Fibroblast of skin of right quadriceps (primary cell): ENCODE measurements around the gene MC2R.

ENCODE experiments used
- DNase-seq: peaks from one replicate; pipeline ENCODE4 v3.0.0-alpha.2; 2013

MC2R gene

DNA sequence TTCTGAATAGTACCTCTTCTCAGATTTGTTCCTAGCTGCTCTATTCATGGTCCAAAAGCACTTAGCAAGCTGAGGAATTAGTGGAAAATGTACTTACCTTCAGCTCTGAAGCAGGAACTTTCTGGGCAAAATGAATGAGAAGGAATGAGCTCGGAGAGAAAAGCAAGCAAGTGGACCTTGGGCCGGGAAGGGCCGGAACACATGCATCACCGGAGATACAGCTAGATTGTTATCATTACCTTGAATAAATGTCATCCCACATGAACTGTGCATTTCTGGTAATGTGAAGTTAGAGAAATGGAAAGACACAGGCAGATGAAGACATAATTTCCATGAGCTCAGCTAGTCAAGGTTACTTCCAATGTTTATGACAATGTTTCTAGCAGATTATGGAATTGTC is at the start of gene MC2R:
MC2R (minus strand) TSS at position 146 of the 400 bp plus-strand sequence. CDS start 30,018 bp downstream, outside the sequence.
- no peak for DNase-seq

DNA sequence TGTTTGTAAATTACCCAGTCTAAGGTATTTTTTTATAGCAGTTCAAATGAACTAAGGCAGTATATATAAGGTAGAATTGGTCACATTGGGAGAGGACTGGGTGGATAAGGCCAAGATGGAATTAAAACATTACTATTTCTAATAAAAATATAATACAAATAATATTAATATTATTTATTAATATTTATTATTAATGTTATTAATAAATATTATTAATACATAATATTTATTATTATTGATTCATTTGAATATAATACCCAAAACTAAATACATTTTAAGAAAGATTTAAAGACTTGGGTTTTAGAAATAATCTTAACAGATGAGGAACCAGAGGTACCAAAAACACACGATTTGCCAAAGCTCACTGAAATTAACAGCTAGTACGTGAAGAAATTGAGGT is 30.5 kb upstream of the MC2R start:
- DNase-seq, result no peak

DNA sequence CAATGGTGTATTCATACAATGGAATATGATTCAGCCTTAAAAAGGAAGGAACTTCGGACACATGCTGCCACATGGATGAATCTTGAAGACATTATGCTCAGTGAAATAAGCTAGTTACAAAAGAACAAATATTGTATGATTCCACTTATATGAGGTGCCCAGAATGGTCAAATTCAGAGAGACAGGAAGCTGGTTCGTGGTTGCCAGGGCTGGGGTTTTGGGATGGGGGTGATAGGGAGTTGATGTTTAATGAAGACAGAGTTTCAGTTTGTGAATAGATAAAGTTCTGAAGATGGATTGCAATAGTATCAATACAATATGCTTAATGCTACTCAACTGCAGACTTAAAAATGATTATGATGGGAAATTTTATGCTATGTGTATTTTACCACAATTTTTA is 28.0 kb upstream of the MC2R start:
- DNase-seq, result no peak

DNA sequence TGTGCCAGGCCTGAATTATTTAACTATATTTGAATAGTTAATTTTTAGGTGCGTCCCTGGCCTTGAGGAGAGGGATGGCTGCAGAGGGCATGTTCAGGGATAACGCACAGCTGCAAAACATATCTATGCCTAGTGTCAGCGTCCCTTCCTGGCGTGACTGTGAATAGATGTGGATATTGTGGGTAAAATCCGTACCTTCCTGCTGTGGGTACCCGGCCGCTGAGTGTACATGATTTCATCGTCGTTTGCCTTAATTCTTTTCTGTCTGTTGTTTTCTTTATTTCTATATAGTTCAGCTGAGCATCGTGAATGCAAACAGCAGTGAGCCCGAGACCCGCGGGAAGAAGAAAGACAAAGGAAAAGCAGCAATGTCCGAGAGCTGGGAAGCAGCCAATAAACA is 25.0 kb upstream of the MC2R start:
- DNase-seq, result no peak

DNA sequence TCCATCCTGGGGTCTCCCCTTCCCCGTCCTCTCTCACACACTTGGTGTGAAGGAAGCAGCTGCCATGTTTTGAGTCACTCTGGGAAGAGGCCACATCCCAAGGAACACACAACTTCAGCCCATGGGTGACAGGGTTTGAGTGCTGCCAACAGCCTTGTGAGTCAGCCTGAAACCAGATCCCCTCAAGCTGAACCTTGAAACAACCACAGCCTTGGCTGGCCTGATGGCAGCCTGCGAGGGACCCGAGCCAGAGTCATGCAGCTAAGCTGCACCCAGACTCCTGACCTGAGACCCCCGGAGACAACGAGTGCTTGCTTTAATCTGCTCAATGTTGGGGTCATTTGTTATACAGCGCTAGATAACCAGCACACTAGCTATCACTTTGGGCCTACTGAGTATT is 19.3 kb upstream of the MC2R start:
- DNase-seq, result no peak

DNA sequence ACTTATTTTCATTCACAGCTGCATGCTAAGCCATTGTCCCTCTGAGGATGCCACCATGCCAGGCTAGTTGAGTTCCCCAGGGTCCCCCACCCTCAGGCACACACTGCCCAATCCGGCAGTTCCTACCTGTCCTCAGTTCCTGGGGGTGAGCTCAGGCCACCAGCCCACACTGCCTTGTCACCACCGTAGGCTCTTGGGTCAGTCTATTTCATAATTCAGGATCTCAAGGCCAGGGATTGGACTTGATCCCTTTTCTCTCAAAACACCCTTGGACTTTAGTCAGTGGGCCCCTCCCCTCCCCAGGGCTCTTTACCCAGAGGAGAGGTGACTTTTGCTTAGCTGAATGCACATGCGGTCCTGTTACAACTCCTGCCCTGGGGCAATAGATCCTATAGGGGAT is 18.7 kb upstream of the MC2R start:
- no peak for DNase-seq

DNA sequence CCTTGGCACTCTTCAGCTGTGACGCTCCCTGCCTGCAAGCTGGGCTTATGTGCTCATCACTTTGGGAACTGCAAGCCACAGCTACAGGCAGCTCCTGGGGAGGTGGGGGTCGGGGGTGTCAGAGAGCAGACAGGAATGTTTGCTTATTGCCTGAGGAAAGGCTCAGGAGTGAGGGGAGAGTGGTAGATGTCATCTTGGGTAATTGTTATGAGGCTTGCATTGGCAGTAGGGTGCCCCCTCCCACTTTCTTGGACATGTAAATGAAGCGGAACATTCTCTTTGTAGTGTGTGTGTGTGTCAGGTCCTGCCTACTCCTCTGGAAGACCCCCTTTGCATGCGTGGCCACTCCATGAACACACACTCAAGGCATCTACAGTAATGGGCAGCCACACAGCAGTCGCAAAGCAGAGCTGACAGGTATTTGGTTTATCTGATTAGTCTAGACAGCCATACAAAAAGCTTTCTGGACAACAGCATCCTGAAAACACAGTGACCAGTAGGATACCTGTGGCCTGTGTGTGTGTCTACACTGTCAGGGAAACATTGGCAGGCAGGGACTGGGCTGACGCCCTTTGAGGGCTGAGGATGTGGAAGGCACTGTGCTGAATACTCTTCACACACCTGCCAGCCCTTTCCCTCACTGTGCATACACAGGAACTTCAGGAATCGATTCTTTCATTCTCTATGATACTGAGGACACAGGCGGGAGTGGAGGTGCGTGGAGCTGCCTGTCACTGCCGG is 17.1 kb upstream of the MC2R start:
- DNase-seq, result no peak

DNA sequence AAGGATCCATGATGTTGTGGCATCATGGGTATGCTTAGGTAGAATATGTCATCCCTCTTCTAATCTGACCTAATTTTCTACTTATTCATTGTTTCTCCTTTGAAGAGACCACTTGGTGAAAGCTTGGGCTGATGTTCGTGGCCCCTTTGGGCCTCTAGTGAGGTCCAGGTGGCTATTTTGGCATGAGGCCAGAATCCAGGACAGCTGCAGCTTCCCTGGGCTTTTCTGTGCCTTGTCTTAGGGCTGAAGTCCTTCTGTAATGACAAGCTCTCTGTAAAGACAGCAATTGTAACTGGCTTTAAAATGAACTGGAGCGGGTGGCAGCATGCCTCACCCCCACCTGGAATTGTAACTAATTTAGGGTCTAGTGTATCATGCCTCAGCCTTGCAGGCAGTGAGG is 15.6 kb upstream of the MC2R start:
- DNase-seq, result no peak

DNA sequence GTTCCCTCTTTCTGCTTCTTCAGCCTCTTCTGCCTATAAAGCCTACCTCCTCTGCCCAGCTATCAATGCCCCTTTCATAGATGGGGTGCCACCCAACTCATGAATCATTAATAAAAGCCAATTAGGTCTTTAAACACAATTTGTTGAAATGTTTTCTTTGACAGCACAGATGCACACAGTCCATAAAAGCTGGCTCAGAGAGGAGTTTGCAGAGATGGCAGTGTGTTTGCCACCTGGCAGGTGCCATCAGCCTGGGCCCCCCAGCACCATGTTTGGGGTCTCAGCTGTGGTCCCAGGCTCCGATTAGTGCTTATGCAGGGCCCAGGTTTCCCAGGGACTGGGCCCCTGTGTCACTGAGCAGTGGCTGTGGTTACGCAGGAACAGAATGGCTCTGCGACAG is 7.9 kb upstream of the MC2R start:
- no peak for DNase-seq

DNA sequence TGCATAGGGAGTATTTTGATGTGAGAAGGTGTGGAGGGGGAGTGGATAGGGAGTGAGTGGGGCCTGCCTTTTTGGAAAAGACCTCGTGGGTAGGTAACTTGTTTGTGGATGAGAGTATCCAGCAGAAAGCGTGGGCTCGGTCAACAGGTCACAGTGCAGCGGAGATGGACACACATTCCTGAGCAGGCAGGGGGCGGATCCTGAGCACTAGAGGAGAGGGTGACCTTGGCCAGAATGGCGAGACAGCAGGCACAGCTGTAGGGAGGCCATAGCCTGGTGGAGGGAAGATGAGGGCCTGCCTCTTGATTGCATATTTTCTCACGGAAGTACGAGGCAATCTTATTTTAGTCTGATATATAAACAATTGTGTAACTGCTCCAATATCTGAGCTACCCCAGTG is 3.6 kb upstream of the MC2R start:
- DNase-seq, result no peak

DNA sequence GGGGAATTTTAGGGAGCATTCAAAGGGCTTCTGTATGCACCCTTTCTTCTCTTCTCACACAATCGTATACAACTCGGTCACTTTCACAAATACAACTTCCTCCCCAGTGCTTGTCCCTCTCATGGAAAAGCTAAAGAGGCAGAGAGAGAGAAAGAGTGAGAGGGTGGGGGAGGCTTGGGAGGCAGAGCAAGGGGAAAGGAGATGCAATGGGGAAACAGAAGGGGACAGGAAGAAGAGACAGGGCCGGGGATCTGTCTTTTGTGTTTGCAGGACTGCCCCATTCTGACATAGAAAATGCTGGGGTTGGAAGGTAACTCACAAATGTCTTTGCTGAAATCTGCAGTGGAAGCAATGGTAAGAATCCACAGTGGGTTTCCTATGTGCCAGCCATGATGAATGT is 2.1 kb upstream of the MC2R start:
- no peak for DNase-seq

DNA sequence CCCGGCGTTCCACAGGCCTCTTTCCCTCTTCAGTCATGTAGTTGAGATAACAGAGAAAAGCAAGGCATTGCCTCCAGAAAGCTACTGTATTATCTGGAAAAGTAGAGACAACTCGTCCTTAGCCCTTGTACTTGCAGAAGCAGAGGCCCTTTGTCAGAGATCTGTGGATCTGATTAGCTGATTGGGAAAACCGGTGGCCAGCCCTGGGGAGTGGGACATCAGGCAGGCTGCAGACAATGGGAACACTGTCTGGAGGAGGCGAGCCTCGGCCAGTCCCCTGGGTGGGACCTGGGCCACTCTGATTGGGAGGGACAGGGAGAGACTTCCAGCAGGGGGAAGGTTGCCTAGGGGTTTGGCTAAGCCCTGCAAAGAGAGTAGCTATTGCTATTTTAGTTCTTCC is 1.2 kb upstream of the MC2R start:
- DNase-seq, result no peak

DNA sequence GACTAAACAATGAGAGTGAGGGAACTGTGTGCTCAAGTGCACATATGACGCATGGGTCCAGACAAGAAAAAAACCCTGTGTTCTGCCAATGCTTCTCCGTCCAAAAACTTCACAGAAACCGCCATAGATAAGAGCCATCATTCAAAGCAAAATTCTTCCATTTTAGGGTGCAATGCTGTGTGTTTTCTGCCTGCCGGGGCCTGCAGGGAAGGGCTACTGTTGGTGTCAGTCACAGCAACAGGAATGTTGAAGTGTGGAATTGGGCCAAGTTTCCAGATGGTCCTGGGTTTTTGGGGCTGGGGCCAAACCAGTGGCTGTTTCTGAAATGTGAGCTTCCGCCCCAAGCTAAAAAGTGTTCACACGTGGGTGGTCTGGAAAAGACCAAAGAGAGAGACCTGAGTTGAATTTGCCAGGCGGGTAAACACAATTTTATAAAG is 677 bp upstream of the MC2R start:
- no peak for DNase-seq

DNA sequence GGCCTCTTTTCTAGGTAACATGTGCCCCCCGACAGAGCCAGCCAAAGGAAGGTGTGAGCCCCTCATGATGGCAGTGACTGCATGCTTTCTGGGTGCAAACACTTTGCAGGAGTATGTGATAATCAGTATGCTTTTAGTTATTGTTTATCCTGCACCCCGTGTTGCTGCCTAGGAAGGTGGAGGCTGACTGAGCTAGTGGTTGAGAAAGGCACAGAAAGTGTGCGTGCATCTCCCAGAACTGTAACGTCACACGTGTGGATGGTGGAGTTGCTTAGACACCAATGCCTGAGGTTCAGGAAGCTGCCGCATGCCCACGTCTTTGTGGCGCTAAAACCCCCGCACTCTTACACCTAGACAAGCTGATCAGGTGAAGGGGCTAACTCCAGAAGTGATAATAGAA is 580 bp downstream of the MC2R start:
- no peak for DNase-seq

DNA sequence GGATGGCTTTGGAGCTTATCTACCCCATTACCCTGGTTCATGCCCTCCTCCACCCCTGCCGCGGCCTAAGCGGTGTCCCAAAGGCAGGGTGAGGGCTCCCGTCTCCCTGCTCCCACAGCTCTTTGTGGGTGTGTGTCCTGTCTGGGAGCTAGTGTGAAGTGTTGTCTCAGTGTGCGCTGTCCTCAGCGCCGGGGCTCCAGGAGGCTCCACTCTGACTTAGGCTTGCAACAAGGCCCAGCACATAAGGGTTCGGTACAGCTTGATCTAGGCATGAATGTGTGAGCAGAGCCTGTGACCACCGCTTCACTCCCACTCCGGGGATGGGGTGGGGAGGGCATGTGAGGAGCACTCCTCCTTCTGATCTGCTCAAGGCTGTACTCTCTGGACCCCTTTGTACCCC is 1.2 kb downstream of the MC2R start:
- DNase-seq, result no peak

DNA sequence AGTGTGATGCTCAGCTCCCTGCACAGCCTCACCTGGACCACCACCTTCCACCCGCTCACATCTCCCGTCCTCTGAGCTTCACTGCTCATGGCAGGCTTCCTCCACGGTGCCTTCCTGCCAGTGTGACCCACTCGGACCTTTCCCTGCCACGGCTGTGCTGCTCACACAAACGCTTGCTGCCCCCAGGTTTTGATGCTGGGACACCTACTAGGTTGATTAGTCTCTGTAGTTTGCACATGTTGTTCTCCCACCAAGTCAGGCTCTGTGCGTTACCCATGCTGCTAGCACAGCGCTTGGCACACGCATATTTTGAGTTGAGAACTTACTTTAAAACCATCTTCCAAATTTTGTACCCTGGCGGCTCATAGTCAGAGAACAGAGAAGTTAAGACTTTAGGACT is 2.1 kb downstream of the MC2R start:
- no peak for DNase-seq

DNA sequence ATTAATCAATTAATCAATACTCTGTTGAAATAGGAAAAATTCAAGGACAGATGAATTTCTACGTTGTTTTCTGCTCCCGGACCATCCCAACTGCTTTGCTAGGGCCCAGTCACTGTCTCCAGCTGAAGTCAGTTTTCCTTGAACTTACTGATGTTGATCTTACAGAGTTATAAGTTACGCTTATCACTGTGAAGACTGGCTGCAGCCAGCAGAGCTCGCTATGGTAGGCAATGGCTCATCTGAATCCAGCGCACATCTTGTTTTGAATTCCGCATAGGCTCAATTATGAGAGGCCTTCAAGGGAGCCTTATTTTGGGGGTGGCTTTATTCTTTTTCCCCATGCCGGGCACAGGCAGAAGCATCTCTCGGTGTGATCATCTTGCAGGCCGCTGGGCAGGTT is 2.7 kb downstream of the MC2R start:
- DNase-seq, result no peak

DNA sequence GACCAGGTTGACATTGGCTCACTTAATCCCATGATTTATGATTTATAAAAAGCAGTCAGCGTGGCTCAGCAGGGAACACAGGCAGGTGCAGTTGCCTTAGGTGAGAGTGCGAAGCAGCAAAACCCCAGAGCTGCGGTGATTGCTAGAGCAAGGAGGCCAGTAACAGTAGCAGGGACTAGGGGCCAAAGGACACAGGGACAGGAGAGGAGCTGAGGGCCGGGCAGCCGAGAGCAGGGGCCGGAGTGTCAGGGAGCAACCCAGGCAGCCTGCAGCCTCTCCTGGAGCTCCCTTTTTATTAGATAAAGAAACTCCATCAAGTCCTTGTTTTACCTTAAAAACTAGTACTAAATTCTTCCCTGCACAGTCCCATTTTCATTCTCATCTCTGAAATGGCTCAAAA is 4.3 kb downstream of the MC2R start:
- DNase-seq, result no peak

DNA sequence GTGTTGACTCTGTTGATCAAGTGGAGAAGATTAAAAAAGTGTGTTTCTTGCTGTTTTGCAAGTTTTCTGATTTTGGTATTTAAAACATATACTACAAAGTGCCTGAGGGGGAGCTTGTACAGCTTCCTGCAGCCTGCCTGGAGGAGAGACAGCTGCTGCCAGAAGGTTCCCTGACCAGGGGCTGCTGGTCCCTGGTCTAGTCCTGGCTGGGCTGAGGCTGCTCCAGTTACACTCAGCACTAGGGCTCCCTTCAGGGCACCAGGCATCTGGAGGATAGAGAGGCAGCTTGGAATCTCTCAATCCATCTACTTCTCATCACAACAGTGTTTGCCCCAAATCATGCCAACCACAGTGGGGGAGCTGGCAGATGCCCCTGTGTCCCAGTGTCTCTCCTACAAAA is 4.8 kb downstream of the MC2R start:
- no peak for DNase-seq

DNA sequence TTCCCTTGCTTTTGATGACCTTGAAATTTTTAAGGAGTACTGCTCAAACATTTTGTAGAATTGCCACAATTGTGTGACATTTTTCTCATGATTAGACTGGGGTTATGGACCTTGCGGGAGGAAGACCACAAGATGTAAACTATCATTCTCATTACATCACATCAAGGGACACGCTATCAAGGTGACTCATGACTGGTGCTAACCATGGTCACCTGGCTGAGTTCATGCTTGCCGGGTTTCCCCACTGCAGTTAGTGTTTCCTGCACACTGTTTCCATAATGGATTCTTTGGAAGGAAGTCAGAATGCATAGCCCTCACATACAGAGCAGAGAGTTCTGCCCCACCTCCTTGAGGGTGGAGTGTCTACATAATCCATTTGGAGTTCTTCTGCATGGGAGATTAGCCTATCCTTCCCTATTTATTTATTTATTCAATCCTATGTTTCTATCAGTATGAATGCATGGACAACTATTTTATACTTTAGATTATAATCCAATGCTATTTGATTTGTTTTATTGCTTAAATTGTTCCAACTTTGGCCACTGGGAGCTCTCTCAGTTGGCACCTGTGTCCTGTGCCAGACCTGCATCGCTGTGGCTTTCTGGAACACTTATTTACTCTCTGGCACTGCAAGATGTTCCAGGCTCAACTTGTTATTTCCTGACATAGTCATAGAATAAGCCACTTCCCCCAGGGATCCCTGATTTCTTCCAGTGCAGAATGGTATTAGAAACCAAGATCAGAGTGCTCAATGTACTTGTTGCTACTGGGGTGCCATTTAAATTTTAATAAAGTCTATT is 6.0 kb downstream of the MC2R start:
- no peak for DNase-seq

DNA sequence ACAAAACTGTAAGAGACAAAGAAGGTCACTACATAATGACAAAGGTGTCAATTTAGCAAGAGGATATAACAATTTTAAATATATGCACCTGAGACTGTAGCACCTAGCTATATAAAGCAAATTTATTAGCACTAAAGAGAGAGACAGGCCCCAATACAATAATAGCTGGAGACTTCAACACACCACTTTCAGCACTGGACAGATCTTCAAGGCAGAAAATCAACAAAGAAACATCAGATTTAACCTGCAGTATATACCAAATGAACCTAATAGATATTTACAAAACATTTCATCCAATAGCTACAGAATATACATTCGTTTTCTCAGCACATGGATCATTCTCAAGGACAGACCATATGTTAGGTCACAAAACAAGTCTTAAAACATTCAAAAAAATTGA is 14.7 kb downstream of the MC2R start:
- no peak for DNase-seq

DNA sequence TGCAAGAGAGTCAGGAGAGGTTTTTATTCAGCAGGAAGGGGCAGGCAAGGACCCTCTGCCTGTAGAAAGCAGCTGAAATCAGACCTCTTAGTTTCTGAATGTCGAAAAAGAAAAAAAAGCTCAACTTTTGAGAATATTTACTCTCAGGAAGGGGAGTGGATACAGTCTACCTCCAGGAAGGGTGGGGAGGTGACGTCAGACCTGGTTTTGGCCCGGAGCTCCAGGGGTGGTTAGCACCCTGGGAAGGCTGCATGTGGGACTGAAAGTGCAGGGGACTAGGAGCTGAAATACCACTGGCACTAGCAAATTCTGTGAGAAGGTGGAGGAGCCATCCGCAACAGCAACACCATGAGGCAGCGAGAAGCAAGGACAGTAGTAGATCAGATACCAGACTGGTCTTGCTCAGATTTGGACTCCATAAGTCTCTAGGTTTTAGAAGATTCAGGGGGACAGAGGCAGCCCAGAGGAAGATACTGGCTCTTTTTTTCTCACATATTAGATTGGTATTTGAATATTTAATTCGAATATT is 19.8 kb downstream of the MC2R start:
- no peak for DNase-seq

DNA sequence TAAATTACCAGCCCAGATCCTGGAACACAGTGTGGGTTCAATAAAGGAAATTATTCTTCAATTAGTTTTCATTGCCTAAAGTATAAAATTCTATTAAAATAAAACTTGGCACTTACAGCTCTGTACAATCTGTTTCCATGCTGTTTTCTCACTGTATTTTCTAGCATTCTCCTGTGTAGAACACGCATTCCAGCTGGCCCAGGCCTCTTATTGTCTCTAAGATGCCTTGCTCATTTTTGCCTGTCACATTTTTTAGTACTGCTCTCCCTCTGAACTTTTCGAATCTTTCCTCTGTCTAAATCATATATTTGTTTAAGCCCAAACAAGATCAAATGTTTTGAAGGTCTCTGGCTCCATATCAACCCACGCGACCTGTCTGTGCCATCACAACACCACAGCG is 20.8 kb downstream of the MC2R start:
- DNase-seq, result no peak

DNA sequence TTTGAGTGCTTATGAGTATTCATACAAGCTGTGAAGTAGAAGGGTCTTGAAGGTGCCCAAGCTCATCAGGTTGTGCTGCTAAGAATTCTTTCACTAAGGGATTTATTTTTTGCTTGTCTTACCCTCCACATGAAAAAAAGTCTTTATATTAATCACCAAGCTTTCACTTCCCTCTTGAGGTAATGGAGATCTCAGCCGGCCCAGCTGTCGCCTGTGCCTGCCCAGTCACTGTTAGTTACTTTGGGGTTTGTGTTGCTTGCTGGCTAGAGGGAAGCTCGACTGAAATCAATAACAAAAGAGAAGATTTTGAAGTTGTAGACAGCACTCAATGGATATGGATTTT is 21.9 kb downstream of the MC2R start:
- no peak for DNase-seq

DNA sequence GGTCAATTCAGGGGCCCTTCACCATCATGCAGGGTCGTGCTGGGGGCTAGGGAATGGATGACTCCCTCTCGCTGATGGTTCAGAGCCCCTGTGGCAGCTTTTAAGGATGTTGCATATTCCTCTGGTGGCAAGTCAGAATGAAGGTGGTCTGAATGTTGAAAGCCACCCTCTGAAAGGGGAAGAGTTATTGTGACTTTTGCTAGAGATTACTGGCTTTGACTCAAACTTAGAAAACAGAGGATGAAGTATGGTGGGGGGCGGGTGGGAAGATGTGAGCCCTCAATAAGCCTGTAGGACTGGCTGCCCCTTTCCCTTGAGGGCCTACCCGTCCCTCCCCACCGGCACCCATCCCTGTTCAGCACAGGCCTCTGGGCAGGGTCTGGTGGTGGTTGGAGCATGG is 23.2 kb downstream of the MC2R start:
- DNase-seq, result no peak
